ENCODE data around the gene PPARD.

- TF ChIP-seq CTCF (IDR thresholded peaks at IDR 0.05) (no peak), POLR2A (IDR thresholded peaks at IDR 0.05) (no peak)
Observed at GRCh38 chr6:35363293-35363750, 21.0 kb downstream of the PPARD start.
